Measurements from ENCODE around the gene SWSAP1. TPM values are rescaled to one million over a fixed set of nuclear protein-coding genes. Genes with fewer than 3 reads are reported as not detected.

Gene SWSAP1
- total RNA-seq, 1 experiment from 2014 or later = 4.8 TPM

GRCh38 chr19:11422163-11423065, 47.9 kb downstream of the SWSAP1 start:
- Histone ChIP-seq H2AFZ (peak overlapping the region; percentile 88), H3K27ac (peak overlapping the region; percentile 47), H3K9me2 (ENCODE audit: insufficient read depth) (no peaks in the 10 kb centered on the region), H3K9me3 (ENCODE audit: insufficient read depth, low read depth) (no peaks in the 10 kb centered on the region), H3K27me3 (ENCODE audit: insufficient read depth, low read depth) (no peaks in the 10 kb centered on the region), H3K36me3 (ENCODE audit: low read depth) (no peaks in the 10 kb centered on the region), H3K4me3 (peak overlapping the region; percentile 49), H4K20me1 (ENCODE audit: insufficient read depth) (no peaks in the 10 kb centered on the region), H3K4me2 (peak overlapping the region; percentile 81), H3K4me1 (replicated peaks; ENCODE audit: insufficient read depth) (peaks cover 23% of the 10 kb centered on the region), H3K79me2 (ENCODE audit: low read depth) (peaks cover 5% of the 10 kb centered on the region; the same call in 1 of the 2 replicates), H3F3A (ENCODE audit: insufficient read depth, low read depth) (peaks cover 61% of the 10 kb centered on the region)
- TF ChIP-seq CTCF (conservative IDR thresholded peaks at IDR 0.05) (no peak), EZH2 (IDR thresholded peaks at IDR 0.05; ENCODE audit: low read depth) (no peak)
- POLR2A ChIA-PET (ENCODE audit: unreplicated experiment) = interaction anchor here (0.7 to 1.6 kb wide), 3 partner anchors 13 to 83 kb away, joined by 4 to 6 read pairs (median 5); partner anchors contain the start of genes ODAD3, PRKCSH and ZNF653
- CTCF ChIA-PET = interaction anchor here (0.5 to 1.3 kb wide), 3 partner anchors 43 to 129 kb away, joined by 3 to 8 read pairs (median 6); no protein-coding TSS in a partner anchor
- no TSS peak for BruUV-seq (replicated peaks)
- peak; percentile 92 to 98 for DNase-seq
- intact Hi-C loops (cut with micrococcal nuclease; ENCODE audit: unreplicated experiment) = loop anchor here (1.0 to 5.0 kb wide), 2 partner anchors 13 to 45 kb away; partner anchors contain the start of genes ODAD3 and PRKCSH

GRCh38 chr19:11423164-11423790, 48.8 kb downstream of the SWSAP1 start:
- Histone ChIP-seq H3K4me3 (peak overlapping the region; percentile 49; the same call in 1 of the 2 replicates), H3K4me1 (replicated peaks; ENCODE audit: insufficient read depth) (peaks cover 19% of the 10 kb centered on the region), H3K4me2 (peak overlapping the region; percentile 81), H3K9me3 (ENCODE audit: insufficient read depth, low read depth) (no peaks in the 10 kb centered on the region), H3K9me2 (ENCODE audit: insufficient read depth) (no peaks in the 10 kb centered on the region), H3K79me2 (ENCODE audit: low read depth) (no peaks in the 10 kb centered on the region), H2AFZ (no peak overlapping the region), H4K20me1 (ENCODE audit: insufficient read depth) (no peaks in the 10 kb centered on the region), H3F3A (ENCODE audit: insufficient read depth, low read depth) (peaks cover 56% of the 10 kb centered on the region), H3K27me3 (ENCODE audit: insufficient read depth, low read depth) (no peaks in the 10 kb centered on the region), H3K27ac (no peak overlapping the region), H3K36me3 (ENCODE audit: low read depth) (no peaks in the 10 kb centered on the region)
- ChIA-PET POLR2A (ENCODE audit: unreplicated experiment) (no interaction called here), CTCF (interaction anchor here (0.6 kb wide), 1 partner anchor 1225 kb away, joined by 6 read pairs; no protein-coding TSS in a partner anchor)
- no peak for TF ChIP-seq CTCF (conservative IDR thresholded peaks at IDR 0.05)
- TF ChIP-seq EZH2 (IDR thresholded peaks at IDR 0.05; ENCODE audit: low read depth) = no peak
- intact Hi-C loops (cut with micrococcal nuclease; ENCODE audit: unreplicated experiment) = loop anchor here (5.0 kb wide), 1 partner anchor 46 kb away; no protein-coding TSS in a partner anchor
- no peak for DNase-seq
- no TSS peak for BruUV-seq (replicated peaks)

- Histone ChIP-seq H3K36me3 (ENCODE audit: low read depth) (no peaks in the 10 kb centered on the region), H3K4me1 (replicated peaks; ENCODE audit: insufficient read depth) (peaks cover 19% of the 10 kb centered on the region), H4K20me1 (ENCODE audit: insufficient read depth) (no peaks in the 10 kb centered on the region), H3K4me2 (no peak overlapping the region), H3F3A (ENCODE audit: insufficient read depth, low read depth) (peaks cover 54% of the 10 kb centered on the region), H3K79me2 (ENCODE audit: low read depth) (no peaks in the 10 kb centered on the region), H3K4me3 (no peak overlapping the region), H3K27me3 (ENCODE audit: insufficient read depth, low read depth) (no peaks in the 10 kb centered on the region), H3K9me3 (ENCODE audit: insufficient read depth, low read depth) (no peaks in the 10 kb centered on the region), H2AFZ (no peak overlapping the region), H3K9me2 (ENCODE audit: insufficient read depth) (no peaks in the 10 kb centered on the region), H3K27ac (no peak overlapping the region)
- DNase-seq = no peak
- TF ChIP-seq CTCF (conservative IDR thresholded peaks at IDR 0.05) (no peak), EZH2 (IDR thresholded peaks at IDR 0.05; ENCODE audit: low read depth) (no peak)
- ChIA-PET CTCF (interaction anchor here (0.6 kb wide), 1 partner anchor 1225 kb away, joined by 6 read pairs; no protein-coding TSS in a partner anchor), POLR2A (ENCODE audit: unreplicated experiment) (no interaction called here)
- intact Hi-C loops (cut with micrococcal nuclease; ENCODE audit: unreplicated experiment) = loop anchor here (5.0 kb wide), 1 partner anchor 46 kb away; no protein-coding TSS in a partner anchor
- BruUV-seq (replicated peaks) = no TSS peak
Measured at GRCh38 chr19:11423791-11424181, 49.3 kb downstream of the SWSAP1 start.
